HG02571 (cell line): ENCODE results near the gene CFAP57.

Experiments
- ATAC-seq: cut with Tn5 transposase; IDR thresholded peaks from one replicate; pipeline ENCODE4 v1.9.1; 2021; ENCODE audit warnings: mild to moderate bottlenecking, moderate library complexity; ENCODE audit not compliant: unreplicated experiment

Gene CFAP57

DNA sequence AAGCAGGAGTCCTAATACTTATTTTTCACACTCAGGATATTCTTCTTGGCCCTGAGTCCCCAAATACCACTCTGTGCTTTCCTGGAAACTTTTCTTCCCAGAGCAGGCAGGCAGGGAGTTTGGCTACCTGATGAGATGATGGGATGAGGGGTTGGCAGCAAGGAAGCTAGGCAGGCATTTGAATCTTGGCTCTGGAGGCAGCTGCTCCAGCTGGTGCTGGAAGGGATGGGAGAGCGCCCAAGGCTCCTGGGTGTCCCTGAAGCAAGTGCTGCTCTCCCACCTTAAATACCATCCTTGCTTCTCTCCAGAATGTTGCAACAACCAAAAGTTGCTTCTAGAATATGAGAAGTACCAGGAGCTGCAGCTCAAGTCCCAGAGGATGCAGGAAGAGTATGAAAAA is 49.7 kb downstream of the CFAP57 start:
- ATAC-seq: no peak

GRCh38 chr1:43222879-43223278 is 50.7 kb downstream of the CFAP57 start:
- ATAC-seq: no peak

DNA sequence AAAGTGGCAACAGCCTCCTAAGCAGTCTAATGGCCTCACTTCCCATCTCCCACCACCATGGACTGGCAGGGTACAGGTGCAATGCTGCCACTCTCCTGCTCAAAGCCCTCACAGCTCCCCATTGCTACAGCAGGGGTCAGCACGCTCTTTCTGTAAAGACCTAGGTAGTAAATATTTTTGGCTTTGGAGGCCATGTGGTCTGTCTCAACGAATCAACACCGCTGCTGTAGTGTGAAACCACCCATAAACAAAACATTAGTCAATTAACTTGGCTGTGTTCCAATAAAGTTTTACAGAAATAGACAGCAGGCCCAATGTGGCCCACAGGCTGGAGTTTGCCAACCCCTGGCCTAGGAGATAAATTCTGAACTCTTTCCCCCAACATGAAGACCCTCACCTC is 53.0 kb downstream of the CFAP57 start:
- no peak for ATAC-seq

DNA sequence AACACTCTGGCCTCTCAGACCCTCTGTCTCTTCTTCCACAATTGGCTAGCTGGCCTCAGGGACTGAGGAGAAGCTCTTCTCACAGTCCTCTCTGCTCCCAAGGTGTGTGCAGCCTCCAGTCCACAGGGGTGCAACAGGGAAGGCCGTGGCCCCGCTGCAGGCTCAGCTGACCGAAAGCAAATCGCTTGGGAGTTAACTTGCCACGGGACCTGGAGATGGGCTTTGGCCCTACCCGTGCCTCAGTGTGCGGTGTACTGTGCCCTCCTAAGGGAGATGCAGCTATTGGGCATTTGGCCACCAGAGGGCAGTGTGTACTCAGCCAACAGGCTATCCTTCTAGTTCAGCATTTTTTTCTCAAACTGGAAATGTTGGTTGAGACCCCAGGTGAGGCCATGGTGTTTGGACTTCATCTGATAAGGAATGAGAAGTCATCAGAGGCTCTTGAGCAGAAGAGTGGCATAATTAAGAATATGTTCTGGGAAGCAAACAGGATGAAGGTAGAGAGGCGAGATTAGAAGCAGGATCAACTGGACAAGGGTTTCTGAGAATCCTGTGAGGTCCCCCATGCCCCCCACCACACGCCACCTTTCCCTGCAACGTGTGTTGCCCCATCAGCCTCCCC is 55.1 kb downstream of the CFAP57 start:
- no peak for ATAC-seq

GRCh38 chr1:43229826-43230780 is 58.0 kb downstream of the CFAP57 start:
- ATAC-seq: no peak

GRCh38 chr1:43232074-43232473 is 59.9 kb downstream of the CFAP57 start:
- no peak for ATAC-seq

GRCh38 chr1:43232482-43232881 is 60.4 kb downstream of the CFAP57 start:
- no peak for ATAC-seq

- no peak for ATAC-seq
Observed at GRCh38 chr1:43233631-43234030, 61.5 kb downstream of the CFAP57 start.

DNA sequence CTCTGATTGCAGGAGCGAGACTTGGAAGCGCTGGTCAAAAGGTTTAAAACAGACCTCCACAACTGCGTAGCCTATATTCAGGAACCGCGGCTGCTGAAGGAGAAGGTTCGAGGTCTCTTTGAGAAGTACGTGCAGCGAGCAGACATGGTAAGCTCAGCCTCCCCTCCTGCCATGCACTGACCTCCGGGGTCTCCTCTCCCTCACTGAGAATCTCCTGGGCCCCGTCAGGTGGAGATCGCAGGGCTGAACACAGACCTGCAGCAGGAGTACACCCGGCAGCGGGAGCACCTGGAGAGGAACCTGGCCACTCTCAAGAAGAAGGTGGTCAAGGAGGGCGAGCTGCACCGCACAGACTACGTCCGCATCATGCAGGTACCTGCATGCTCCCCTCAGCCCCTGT is 62.1 kb downstream of the CFAP57 start:
- ATAC-seq: no peak

GRCh38 chr1:43235040-43235439 is 62.9 kb downstream of the CFAP57 start:
- ATAC-seq: no peak

GRCh38 chr1:43235451-43236121 is 63.5 kb downstream of the CFAP57 start:
- ATAC-seq: no peak

DNA sequence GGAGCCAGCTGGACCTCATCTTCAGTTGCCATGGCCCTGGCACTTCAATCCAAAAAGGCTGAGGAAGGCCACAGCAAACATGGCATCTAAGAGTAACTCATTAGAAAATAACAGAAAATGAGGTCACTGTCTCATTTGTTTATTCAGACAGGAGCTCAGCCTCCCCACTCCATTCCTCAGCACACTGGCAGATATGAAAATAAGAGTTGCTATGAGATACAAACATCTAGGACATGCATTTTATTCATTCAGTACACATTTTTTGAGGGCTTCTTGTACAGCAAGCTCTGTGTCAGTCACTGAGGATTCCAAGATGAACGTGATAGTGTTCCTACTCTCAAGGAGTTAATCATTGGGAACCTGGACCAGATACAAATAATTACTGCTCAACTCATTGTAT is 65.0 kb downstream of the CFAP57 start:
- no peak for ATAC-seq

- ATAC-seq: no peak
Observed at GRCh38 chr1:43238085-43238484, 66.0 kb downstream of the CFAP57 start.

- no peak for ATAC-seq
Observed at GRCh38 chr1:43238991-43239469, 66.9 kb downstream of the CFAP57 start.

GRCh38 chr1:43239484-43239883 is 67.4 kb downstream of the CFAP57 start:
- ATAC-seq: no peak

GRCh38 chr1:43241413-43241836 is 69.3 kb downstream of the CFAP57 start:
- no peak for ATAC-seq

DNA sequence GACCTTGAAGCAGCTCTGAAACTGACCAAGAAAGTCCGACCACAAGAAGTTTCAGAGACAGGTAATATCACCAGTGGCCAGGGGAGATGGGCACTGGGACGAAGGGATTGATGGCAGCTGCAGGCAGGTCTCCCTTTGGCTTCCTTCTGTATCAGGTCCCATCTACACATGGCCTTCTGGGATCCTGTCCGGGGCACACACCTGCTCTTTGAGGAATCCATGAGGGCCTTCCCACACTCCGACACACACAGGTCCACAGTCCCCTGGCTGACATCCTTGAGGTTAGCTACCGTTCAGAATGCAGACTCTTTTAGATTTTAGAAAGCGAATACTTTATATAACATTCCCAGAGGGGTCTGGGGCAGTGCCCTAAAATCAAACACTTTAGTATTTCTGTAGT is 71.2 kb downstream of the CFAP57 start:
- no peak for ATAC-seq

DNA sequence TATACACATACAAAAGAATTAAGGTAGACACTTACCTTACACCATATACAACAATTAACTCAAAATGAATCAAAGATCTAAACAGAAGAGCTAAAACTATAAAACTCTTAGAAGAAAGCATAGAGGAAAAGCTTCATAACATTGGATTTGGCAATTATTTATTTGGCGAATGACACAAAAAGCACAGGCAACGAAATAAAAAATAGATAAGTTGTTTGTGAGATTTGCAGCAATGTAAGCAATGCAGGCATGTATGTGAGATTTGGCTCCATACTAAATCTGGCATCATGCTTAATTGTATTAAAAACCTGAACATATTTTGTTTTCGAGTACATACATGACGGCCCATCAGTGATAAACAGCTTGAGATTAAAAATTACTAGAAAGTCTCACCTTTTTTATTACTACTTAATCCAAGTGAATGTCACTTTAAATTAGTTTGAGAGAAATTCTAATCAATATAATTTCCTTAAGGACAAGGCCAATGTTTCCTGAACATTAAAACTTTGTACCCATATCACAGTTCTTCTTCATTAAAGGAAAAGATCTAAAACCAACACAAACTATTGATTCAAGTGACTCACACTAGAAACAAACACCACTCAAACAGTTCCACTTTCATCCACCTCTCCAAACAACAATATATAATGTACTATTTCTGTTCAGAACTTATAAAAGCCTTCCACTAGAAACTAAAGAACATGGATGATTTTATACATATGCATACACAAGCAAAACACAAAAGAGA is 74.5 kb downstream of the CFAP57 start:
- ATAC-seq: no peak

DNA sequence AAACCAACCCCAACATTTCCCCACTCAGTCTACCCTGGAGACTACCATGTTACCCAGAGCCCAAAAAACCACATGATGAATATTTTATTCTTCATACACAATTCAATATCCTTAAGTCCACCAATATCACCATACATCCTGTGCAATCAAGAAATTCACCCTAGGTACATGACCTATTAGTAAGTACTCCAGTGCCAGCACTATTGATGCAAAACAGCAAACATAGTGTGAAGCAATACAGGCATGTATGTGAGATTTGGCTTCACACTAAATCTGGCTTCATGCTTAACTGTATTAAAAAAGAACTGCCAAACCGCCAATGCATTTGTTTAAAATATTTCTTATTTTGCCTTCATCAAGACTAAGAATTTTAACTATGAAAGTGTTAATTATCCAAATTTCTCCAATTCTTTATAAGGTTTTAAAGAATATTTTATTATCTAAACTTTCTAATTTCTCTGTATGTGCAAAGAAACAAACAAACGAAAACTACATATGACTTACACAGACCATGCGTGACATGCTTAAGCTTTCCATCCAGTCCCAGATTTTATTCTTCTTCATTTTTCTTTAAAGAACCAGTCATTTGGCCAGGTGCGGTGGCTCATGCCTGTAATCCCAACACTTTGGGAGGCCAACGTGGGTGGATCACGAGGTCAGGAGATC is 75.3 kb downstream of the CFAP57 start:
- no peak for ATAC-seq

- ATAC-seq: no peak
Observed at GRCh38 chr1:43250351-43250761, 78.2 kb downstream of the CFAP57 start.
